Suppressor macrophage treated with lipopolysaccharide for 4 hours (primary cell): ENCODE data around the gene TWIST2.

Source experiments
- DNase-seq: peaks from one replicate; pipeline ENCODE4 v3.0.0-alpha.2; 2020

Gene TWIST2

DNA sequence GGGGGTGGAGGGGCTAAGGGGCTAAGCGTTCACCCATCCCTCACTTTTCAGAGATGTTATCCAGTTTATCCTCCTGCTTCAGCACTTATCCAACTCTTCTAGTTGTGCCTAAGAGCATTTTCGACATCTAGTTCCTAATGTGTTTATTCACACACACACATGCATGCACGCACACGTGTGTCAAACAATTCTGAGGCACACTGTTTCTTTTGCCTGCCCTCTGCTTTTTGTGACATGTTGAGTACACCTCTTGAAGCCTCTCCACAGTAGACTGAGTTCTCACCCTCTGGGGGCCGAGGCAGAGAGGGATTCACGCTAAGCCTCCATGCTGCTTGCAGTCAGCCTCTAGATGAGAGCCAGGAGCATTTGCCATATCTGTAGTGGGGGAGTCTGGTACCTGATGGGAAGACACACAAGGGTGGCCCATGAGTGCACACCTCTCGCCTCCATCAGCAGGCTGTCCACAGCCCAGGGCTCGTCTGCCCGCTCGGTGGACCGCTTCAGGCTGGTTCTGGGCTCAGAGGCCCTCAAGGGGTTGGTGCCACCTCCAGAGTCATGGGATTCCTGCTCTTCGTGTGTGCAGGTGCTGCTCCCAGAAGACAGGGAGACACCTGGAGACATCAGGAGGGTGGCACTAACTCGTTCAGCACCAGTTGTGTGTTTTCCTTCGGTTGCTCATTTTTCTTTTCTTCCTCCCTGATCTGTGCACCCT is 11.9 kb downstream of the TWIST2 start:
- DNase-seq, result no peak

DNA sequence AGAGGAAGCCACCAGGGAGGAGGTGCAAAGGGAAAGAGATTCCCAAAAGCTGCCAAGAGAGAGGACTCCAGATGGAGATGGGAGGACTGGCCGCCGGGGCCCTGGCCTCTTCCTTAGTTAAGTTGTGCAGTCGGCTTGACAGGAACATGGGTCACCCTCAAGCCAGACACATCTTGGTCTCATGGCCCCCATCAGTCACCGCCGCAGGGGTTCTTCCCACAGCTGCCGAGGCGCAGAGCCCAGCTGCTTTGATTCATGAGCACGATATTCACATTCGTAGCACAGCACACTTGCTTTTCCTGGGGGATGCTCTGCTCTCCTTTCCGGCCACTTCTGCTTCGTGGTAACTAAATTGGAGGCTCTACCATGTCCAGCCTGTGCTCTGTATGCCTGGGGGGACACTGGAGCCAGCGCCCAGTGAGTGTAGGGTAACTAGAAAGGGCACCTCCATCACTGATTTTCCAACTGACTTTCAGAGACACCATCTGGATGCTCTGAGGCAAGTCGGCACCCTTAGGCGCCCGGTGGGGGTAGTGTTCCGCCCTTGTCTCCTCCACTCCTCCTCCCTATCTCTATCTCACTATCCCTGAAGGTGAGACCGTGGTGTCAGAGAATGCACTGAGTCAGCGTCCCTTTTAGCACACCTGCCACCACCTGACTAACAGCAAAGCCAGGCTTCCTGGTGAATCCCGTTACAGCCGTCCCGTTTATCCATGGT is 13.3 kb downstream of the TWIST2 start:
- no peak for DNase-seq

DNA sequence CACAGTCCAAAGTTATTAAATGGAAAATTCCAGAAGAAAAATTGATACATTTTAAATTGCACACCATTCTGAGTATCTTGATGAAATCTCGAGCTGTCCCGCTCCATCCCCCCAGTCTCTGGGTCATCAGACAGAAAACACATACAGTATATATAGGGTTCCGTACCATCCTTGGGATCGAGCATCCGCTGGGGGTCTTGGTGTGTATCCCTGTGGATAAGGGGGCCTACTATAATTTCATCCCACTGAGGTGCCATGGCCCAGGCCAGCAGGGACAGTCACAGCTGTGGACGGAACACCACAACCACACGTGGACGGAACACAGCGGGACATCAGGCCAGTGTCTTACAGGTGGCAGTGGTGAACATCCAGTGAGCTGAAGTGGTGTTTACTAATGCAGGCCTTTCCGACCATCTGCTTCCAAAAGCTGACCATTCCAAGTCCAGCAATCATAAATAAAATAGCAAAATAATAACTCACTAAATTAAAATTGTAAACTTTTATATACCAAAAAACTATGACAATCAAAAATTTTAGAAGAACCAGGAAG is 14.0 kb downstream of the TWIST2 start:
- DNase-seq, result no peak

DNA sequence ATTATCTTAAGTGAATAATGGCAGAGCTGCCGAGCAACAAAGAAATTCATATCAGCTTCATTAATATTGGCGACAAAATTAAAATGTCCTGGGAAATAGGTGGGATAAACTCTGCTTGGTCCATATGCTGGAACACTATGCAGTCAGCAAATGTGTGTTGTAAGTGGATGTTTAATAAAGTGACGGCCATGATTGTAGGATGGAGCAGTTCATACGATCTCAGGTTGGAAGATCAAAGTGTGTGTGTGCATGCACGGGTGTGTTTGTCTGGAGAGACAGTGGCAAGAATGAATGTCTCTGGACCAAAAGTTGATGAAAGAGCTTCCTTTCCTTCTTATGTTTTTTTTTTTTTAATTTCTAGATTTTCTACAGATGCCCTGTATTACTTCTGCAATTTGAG is 14.8 kb downstream of the TWIST2 start:
- no peak for DNase-seq

DNA sequence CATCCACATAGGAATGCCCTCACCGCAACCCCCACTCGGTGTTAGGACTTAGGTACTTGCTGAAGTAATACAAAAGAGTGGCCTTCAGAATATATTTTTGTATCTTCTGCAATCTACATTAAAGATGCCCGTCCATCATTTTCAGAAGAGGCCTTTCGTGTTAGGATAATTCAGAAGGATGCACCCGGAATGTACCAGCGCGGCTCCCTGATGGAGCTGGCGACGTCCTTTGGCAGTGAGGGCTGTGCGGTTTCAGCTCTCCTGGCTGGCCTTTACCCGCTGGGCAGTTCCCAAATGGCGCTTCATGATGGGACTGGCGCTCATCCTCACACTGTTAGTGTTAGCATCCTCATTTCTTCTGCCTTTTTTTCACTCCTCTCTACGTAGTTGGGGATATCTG is 15.3 kb downstream of the TWIST2 start:
- no peak for DNase-seq

DNA sequence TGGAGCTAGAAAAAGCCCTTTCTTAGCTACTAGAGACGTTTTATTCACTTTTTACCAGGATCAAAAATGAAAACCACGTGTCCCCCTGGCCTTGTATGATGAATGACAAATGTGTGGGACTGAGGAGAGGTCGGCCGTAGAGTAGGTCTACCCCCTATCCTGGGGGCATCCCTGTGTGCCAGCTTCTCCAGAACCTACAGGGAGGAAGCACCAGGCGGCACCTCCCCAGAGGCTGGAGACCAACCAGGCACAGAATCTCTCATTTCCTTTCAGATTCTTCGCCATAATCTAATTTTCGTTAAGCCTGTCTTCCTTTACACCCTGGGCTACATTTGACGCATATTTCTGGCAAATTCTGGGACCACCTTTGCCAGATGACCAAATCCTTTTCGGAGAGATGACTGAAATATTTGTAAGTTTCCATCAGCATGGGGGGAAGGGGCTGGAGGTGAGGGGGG is 15.9 kb downstream of the TWIST2 start:
- no peak for DNase-seq

DNA sequence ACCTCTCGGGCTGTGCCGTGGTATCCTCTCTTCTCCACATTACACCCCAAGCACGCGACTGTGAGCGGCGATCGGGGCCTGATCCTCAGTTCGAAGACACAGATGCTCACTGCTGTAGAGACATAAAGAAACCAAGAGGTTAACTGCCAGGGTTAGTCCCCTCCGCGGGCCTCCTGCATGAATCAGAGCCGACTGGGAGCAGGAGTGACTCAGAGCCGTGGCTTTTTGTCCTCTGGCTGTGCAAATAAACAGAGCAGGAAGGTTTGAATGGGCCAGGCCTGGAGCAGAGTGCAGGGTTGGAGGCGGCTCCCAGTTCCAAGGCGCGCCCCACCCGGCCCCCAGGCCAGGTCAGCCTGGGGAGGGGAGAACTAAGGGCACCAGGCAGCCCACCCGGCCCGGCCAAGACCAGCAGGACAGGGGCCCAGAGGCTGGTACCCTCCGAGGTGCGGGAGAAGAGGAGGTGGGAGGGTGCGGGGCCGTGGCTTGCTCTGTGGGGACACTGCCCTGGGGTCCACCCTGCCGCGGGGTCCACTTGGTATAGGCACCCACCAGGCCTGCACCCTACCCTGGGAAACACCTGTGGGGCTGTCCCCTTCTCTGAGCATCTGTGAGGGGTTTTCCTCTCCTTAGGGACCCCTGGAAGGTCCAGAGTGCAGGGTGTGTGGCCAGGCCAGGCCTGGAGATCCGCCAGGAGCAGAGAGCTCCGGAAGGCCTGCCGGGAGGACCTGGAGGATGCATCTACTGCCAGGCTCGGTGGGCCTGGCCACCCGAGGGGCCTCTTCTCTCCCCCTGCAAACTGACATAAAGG is 16.5 kb downstream of the TWIST2 start:
- peak; percentile 33 for DNase-seq

DNA sequence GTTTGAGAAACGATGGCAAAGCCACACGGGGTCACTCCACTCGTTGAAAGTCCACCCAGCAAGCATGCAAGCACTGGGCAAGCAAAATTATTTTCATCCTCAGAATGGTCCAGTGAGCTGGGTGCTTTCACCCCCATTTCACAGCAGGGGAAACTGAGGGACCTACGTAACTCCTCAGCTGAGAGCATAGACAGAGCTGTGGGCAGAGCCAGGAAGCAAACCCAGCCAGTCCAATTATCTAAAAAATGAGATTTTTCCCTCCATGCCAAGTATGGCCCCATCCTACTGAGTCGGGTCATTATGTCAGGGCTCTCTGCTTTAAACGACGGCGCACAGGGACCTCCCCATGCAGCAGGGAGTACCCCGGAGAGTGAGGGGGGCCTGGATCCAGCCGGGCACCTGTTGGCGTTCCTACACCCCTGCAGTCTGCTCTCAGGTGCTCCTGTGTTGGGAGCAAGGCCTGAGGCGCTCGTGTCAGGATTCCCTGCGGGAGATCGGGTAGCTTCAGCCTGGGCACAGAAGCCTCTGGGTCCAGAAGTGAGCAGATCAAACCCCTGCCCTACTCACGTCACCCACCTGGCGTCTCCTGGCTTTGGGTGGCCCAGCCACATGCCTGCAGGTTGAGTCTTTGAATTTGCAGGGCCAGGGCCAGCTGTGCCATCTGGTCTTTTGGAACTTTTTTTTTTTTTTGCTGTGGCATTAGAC is 17.3 kb downstream of the TWIST2 start:
- no peak for DNase-seq

DNA sequence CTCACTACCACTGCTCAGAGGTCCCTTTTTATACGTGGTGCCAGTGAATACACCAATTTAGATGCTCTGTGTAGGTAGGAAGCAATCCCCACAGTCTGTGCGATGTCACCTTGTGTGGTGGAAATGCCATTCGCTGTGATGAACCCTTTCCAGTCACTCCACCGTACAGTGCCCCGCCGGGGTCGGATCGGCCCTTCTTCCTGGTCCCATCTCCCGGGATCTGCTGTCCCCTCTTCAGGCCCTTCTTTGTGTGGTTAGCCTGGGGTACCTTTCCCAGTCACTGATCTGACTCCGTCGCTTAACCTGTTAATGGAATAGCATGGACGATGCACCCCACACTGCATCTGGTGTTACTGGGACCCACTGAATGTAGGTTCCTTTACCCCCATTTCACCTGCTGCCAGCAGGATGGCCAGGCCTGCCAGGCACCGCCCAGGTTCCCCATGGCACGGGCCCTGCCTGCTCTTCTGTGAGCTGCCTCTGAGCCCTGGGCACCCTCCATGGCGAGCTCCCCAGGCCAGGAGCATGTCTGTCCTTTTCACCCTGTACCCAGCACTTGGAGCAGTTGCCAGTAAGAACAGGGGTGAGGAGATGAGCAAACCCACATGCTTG is 18.0 kb downstream of the TWIST2 start:
- no peak for DNase-seq

DNA sequence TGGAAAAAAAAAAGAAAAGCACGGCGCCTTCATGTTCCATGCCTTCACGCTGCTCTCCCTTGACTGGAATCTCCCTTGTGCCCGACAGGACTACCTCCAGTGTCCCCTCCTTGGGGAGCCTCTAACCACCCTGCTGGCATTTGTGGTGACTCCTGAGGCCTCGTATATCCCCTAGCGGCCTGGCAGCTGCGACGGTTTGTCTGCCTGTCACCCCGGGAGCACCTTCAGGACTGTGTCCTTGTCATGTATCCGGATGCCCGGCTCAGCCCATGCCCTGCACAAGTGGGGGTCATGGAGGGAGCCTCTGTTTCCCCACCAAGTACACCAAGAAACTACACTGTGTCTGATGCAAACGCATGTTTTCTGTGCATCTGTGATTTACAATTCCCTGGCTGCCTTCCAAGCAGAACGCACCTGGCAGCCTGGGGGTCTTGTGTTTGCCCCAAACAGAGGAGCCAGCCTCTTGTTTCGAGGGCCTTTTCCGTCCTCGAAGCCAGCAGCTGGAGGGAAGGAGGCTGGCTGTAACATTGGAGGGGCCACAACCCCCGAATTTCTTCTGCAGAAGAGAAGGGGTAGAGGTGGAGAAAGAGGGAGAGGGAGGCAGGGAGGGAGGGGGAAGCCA is 18.9 kb downstream of the TWIST2 start:
- DNase-seq, result no peak

DNA sequence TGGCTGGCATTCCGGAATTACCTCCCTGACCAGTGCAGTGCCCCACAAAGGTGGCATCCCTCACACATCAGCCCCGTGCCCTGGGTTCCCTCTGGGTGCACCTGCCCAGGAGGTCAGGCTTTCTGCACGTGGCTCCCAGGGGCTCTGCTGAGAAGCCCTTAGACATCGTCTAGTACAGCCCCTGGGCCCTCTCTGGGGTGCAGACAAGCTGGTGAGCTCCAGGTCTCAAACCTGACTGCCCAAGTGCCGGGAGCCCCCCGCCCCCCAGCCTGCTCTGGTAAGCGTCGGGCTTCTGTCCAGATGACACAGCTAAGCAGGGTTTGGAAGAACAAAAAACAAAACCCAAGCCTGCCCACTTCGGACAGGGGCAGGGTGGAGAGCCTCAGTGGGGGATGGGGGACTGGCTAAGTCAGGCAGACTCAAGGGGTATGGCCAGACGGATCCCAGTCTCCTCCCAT is 20.2 kb downstream of the TWIST2 start:
- DNase-seq, result no peak

DNA sequence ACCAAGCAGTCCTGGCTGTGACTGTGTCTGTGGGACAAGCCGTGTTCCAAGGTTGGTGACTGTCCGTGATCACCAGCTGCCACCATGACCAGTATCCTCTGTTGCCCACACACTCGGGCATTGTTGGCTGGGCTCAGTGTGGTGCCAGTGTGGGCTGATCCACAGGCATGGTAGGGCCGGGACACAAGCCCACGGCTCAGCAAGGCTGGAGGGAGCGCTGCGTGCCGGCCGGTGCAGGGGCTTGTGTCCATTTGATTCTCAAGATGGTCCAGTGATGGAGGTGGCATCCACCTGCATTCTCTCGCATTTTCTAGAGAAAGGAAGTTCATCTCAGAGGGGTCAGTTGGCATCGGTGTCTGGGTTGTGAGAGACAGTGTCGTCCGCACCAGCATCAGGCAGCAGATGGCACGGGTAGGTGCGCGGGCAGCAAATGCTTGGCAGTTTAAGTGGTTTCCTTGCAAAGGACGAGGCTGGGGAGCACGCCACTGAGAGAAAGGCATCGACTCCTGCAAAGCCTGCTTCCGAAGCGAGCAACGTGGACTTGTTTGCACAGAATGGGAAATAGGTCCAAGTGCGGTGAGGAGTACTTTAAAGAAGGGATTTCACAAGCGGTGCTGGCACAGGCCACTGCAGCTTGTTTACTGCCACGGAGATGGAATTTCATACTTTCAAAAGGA is 20.9 kb downstream of the TWIST2 start:
- DNase-seq, result no peak

DNA sequence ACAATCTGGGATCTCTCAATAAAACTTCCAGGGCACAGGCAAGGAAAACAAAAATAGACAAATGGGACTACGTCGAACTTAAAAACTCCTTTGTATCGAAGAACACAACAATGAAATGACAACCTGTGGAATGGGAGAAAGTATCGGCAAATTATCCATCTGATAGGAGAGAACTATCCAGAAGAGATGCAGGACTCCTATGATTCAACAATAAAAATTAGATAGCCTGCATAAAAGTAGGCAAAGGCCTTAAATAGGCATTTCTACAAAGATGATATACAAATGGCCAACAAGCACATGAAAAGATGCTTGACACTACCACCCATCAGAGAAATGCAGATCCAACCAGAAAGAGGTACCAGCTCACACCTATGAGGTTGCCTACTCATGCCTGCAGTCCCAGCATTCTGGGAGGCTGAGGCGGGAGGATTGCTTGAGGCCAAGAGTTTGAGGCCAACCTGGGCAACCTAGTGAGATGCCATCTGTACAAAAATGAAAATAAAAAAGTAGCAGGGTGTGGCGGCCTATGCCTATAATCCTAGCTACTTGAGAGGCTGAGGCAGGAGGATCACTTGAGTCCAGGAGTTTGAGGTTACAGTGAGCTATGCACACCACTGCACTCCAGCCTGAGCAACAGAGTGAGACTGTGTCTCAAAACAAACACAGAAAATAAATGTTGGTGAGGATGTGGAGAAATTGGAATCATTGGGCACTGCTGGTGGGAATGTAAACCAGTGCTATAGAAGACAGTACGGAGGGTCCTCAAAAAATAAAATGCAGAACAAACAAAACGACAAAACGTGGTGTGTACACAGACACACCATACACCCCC is 21.6 kb downstream of the TWIST2 start:
- no peak for DNase-seq

DNA sequence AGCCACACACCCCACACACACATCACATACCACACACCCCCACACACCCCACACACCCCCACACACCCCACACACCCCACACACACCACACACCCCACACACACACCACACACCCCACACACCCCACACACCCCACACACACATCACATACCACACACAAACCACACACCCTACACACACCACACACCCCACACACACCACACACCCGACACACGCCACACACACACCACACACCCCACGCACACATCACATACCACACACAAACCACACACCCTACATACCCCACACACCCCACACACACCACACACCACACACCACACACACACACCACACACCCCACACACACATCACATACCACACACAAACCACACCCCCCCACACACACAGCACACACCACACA is 22.4 kb downstream of the TWIST2 start:
- DNase-seq, result no peak

DNA sequence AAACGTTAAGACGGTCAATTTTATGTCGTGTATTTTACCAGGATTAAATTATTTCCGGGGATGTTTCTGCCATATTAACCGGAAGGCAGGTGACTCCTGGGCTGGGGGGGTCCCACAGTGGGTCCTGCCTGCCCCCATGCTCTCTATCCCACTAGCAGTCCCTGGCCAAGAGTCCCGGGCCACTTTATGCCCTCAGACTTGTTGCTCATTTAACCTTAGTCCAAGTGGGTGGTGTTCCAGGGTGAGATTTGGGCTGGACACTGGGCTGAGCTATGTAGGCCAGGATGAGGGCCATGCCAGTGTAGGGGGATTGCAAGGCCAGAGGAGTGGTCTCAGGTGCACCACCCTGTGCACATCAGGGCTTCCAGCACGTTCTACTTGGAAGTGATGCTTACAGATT is 24.1 kb downstream of the TWIST2 start:
- DNase-seq, result no peak

DNA sequence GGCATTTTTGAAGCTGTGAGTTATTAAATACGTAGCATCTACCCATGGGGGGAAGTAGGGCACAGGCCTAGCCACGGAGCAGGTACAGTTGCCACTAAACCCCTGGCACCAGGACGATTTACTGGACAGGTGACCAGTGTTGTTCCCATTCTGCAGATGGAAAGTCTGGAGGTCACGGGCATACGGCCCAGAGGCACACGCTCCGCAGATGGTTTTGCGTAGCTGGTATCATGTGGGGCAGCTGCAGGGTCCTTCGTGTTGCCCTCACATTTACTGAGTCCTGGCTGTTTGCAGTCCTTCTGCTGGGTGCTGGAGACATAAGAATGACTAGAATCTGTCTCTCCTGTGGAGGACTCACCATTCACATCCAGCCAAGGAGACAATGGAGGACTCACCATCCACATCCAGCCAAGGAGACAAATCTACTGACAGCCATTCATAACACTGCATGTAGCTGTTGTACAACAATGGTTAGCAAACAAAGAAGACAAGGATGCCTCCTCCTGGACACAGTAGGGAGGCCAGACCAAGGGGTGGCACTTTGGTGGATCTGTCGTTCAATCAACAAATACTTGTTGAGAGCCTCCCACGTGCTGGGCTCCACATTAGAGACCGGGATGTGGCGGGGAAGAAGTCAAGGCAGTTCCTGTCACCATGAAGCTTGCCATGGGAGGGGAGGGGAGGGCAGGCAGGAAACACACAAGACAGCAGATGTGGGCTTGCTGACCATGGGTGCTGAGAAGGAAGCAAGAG is 24.9 kb downstream of the TWIST2 start:
- no peak for DNase-seq

DNA sequence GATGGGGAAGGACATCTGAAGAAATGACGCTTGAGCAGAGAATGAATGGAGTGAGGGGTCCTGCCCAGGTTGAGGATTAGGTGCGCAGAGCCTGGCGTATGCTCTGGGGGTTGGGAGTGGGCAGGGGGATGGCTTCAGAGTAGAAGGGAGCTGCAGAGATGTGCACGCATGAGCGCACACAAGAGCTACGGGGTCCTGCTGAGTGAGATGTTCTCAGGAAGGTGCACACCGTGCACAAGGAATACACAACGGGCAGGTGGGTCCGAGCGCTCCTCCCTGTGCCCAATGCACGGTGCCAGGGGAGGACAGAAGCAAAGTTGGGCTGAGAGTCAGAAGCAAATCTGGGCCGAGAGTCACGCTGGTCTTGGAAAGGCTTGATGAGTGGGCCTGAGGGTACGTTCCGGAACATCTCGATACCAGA is 25.5 kb downstream of the TWIST2 start:
- DNase-seq, result no peak

DNA sequence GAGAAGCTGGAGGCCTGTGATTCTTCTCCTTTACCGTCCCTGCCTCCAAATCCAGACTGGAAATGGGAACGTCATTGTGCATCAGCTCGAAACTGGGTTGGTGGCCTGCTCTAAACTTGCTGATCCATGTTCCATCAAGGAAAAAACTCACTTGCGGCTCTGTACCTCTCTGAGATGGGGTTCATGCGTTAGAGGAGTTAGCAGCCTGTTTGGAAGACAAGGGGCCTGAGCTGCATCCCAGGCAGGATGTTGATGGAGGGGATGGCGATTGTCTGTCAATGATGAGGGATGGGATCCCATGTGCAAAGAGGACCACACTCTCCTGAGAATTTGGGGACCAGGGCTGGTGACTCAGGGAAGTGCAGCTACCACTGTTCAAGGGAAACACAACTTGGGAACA is 26.0 kb downstream of the TWIST2 start:
- DNase-seq, result no peak

DNA sequence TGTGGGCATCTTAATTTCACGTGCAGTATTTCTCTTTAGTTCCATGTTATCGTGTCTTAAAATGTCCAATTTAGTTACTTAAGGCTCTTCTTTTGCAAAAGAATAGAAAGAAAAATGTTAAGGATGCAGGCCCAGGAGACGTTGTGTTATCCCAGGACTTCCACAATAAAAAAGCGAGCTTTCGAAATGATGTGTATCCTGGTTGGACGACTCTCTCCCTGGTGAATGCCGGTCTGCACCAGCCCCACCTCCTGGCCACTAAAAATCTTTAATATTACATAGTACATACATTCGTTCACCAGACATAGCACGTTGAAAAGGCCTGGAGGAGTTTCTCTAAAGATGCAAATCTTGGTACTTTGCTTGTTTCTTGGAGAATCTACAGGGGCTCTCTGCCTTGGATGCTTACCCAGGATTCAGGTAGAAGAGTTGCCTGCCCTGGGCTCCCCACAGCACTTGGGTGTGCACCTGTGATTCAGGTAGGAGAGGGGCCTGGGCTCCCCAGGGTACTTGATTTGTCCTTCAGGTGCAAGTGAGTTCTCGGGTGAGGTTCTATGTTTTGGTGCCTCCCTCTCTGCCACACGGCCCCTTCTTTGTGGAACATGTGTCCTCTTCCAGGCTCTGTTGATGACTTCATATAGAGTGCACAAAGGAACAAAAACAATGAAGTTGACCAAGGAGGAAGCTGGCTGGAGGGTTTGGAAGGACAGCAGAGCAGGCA is 26.6 kb downstream of the TWIST2 start:
- no peak for DNase-seq
